Thoracic aorta (tissue), 2 donors: ENCODE measurements around the gene CRAT. TPM values are rescaled to one million over a fixed set of nuclear protein-coding genes. Genes with fewer than 3 reads are reported as not detected.

Experiments used
- ATAC-seq: fragments of 150-250 bp; one replicate; pipeline ENCODE4 v1.8.0; 2017; ENCODE audit warnings: low read depth; ENCODE audit not compliant: insufficient number of reproducible peaks, low FRiP score
- DNase-seq: peaks from one replicate; pipeline ENCODE4 v3.0.0-alpha.2; 2020; ENCODE audit warnings: low spot score
- H3K27ac ChIP-seq, 2 donors: fragments of 200-600 bp; sonication (generic); 1 replicate in 1 of 2; 2 replicates in 1 of 2; pipeline ENCODE4 v1.5.1; 2016; ENCODE audit warnings: mild to moderate bottlenecking in 2 of 2, moderate library complexity in 2 of 2
- H3K27me3 ChIP-seq: fragments of 200-600 bp; sonication (generic); replicated peaks from 2 replicates; pipeline ENCODE4 v1.6.0; 2016; ENCODE audit warnings: mild to moderate bottlenecking; ENCODE audit not compliant: insufficient read depth
- H3K36me3 ChIP-seq: fragments of 200-600 bp; sonication (generic); one replicate; pipeline ENCODE4 v1.5.1; 2016
- H3K4me1 ChIP-seq, 2 donors: fragments of 200-600 bp; sonication (generic); 1 replicate in 1 of 2; 2 replicates in 1 of 2; pipeline versions ENCODE4 v1.5.1 to v1.6.0; 2016; ENCODE audit warnings: low read depth in 2 of 2, mild to moderate bottlenecking in 1 of 2; ENCODE audit not compliant: control insufficient read depth in 1 of 2
- H3K4me3 ChIP-seq: fragments of 200-600 bp; sonication (generic); 2 replicates; pipeline ENCODE4 v1.5.1; 2016; ENCODE audit warnings: mild to moderate bottlenecking
- H3K9me3 ChIP-seq: fragments of 200-600 bp; sonication (generic); 2 replicates; pipeline ENCODE4 v1.5.1; 2016
- CTCF ChIP-seq: fragments of 200-600 bp; sonication (generic); IDR thresholded peaks from one replicate; pipeline ENCODE4 v1.5.1; 2019; ENCODE audit warnings: antibody characterized with exemption
- total RNA-seq, 2 donors: library from RNA; depleted of rRNA; stranded (reverse); fragments of >200 nt; gene quantifications; one replicate each; pipeline versions ENCODE4 v1.1.0 to v1.2.3, GENCODE V29; 2016

Gene CRAT
- total RNA-seq, 2 donors from 2014 or later, result 57.8 to 102 TPM

GRCh38 chr9:129100383-129101169 lies 10.0 kb downstream of the CRAT start:
- DNase-seq, result no peak
- H3K9me3 ChIP-seq, result no peaks in the 10 kb centered on the region
- no peaks in the 10 kb centered on the region for H3K4me1 ChIP-seq
- H3K27me3 ChIP-seq, result no peaks in the 10 kb centered on the region
- no peak for ATAC-seq
- H3K36me3 ChIP-seq, result peaks cover 43% of the 10 kb centered on the region
- H3K4me3 ChIP-seq, result no peak overlapping the region
- TF ChIP-seq CTCF, result no peak
- H3K27ac ChIP-seq, result no peak overlapping the region

GRCh38 chr9:129098328-129098727 lies 12.3 kb downstream of the CRAT start:
- no peak for TF ChIP-seq CTCF
- DNase-seq (no peak), ATAC-seq (no peak)
- Histone ChIP-seq H3K27me3 (no peaks in the 10 kb centered on the region), H3K36me3 (peaks cover 47% of the 10 kb centered on the region), H3K4me1 (no peaks in the 10 kb centered on the region), H3K9me3 (no peaks in the 10 kb centered on the region), H3K27ac (no peak overlapping the region), H3K4me3 (no peak overlapping the region)

- no peak for TF ChIP-seq CTCF
- no peak for ATAC-seq
- DNase-seq, result no peak
- Histone ChIP-seq H3K4me1 (no peaks in the 10 kb centered on the region), H3K27me3 (no peaks in the 10 kb centered on the region), H3K27ac (no peak overlapping the region), H3K36me3 (peaks cover 47% of the 10 kb centered on the region), H3K4me3 (no peak overlapping the region), H3K9me3 (no peaks in the 10 kb centered on the region)
Measured at GRCh38 chr9:129097671-129098306, 12.8 kb downstream of the CRAT start.

GRCh38 chr9:129095908-129096307 lies 14.7 kb downstream of the CRAT start:
- peaks cover 33% of the 10 kb centered on the region for H3K36me3 ChIP-seq

More at GRCh38 chr9:129095908-129096307, 14.7 kb downstream of the CRAT start:
- H3K27ac ChIP-seq, result no peak overlapping the region
- DNase-seq (no peak), ATAC-seq (no peak)
- no peaks in the 10 kb centered on the region for H3K27me3 ChIP-seq
- no peak for TF ChIP-seq CTCF
- H3K4me3 ChIP-seq, result no peak overlapping the region
- H3K4me1 ChIP-seq, result no peaks in the 10 kb centered on the region
- no peaks in the 10 kb centered on the region for H3K9me3 ChIP-seq
